ENCODE data around the gene DSCAM.

DNA sequence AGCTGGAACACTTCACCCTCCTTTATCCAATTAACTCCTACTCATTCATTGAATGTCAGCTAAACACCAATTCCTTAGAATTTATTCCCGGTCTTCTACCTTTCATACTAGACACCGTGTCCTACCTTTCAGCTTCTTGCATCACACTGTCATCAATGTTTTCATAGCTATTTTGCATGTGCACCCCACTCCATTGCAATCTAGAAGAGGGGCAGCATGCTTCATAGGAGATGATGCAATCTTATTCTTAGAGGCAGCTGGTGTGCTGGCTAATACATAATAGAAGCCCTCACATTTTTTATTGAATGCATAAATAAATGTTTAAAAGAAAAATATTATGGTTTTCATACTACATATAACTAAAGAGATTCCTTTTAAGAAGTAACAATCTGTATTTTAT lies 123.6 kb downstream of the DSCAM start:
- TF ChIP-seq NFIC (IDR thresholded peaks at IDR 0.05) (no peak), CEBPB (IDR thresholded peaks at IDR 0.05) (no peak), EGR1 (IDR thresholded peaks at IDR 0.05) (no peak), EP300 (IDR thresholded peaks at IDR 0.05; ENCODE audit: borderline replicate concordance) (no peak)
- TF ChIP-seq, protein P1, sequence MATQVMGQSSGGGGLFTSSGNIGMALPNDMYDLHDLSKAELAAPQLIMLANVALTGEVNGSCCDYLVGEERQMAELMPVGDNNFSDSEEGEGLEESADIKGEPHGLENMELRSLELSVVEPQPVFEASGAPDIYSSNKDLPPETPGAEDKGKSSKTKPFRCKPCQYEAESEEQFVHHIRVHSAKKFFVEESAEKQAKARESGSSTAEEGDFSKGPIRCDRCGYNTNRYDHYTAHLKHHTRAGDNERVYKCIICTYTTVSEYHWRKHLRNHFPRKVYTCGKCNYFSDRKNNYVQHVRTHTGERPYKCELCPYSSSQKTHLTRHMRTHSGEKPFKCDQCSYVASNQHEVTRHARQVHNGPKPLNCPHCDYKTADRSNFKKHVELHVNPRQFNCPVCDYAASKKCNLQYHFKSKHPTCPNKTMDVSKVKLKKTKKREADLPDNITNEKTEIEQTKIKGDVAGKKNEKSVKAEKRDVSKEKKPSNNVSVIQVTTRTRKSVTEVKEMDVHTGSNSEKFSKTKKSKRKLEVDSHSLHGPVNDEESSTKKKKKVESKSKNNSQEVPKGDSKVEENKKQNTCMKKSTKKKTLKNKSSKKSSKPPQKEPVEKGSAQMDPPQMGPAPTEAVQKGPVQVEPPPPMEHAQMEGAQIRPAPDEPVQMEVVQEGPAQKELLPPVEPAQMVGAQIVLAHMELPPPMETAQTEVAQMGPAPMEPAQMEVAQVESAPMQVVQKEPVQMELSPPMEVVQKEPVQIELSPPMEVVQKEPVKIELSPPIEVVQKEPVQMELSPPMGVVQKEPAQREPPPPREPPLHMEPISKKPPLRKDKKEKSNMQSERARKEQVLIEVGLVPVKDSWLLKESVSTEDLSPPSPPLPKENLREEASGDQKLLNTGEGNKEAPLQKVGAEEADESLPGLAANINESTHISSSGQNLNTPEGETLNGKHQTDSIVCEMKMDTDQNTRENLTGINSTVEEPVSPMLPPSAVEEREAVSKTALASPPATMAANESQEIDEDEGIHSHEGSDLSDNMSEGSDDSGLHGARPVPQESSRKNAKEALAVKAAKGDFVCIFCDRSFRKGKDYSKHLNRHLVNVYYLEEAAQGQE (IDR thresholded peaks at IDR 0.05; ENCODE audit: low read depth): no peak

All from Ishikawa (cell line).